ENCODE results near the gene SLCO1C1.

SLCO1C1 gene

GRCh38 chr12:20801035-20801434 is 105.9 kb downstream of the SLCO1C1 start:
- Histone ChIP-seq H3K4me2 (ENCODE audit: low read length) (no peak overlapping the region), H3K27ac (ENCODE audit: low read depth, low read length, poor library complexity, severe bottlenecking) (no peak overlapping the region), H3K9me3 (ENCODE audit: low read length) (no peaks in the 10 kb centered on the region), H3K4me1 (ENCODE audit: insufficient read depth, low read length, severe bottlenecking) (no peaks in the 10 kb centered on the region), H4K20me1 (ENCODE audit: insufficient read depth, low read length) (no peaks in the 10 kb centered on the region), H3F3A (ENCODE audit: insufficient read depth, low read length) (no peaks in the 10 kb centered on the region), H3K9ac (ENCODE audit: low read length) (no peak overlapping the region), H3K79me2 (ENCODE audit: insufficient read depth, low read length) (no peaks in the 10 kb centered on the region), H3K27me3 (ENCODE audit: insufficient read depth, low read length) (no peaks in the 10 kb centered on the region), H3K9me2 (ENCODE audit: low read depth, low read length) (no peaks in the 10 kb centered on the region), H2AFZ (ENCODE audit: low read length) (no peak overlapping the region), H3K36me3 (ENCODE audit: insufficient read depth, low read length) (no peaks in the 10 kb centered on the region), H3K4me3 (ENCODE audit: low read depth, low read length, poor library complexity, severe bottlenecking) (no peak overlapping the region)
- no peak for TF ChIP-seq EZH2 (IDR thresholded peaks at IDR 0.05; ENCODE audit: borderline replicate concordance, low read length)
- TF ChIP-seq CTCF (IDR thresholded peaks at IDR 0.05; ENCODE audit: low read length) = no peak

All from OCI-LY1 (cell line).